Measurements from ENCODE around the gene TMEM259. TPM values are rescaled to one million over a fixed set of nuclear protein-coding genes. Genes with fewer than 3 reads are reported as not detected.
A peak's percentile ranks its signal among the peaks of the same experiment; 100 is the strongest.

TMEM259 gene
- total RNA-seq, 1 donor = 49.9 TPM

GRCh38 chr19:963486-963951 lies 57.4 kb downstream of the TMEM259 start:
- H3K4me3 ChIP-seq (ENCODE audit: low read depth, low read length) = no peak overlapping the region
- DNase-seq (ENCODE audit: low read depth) = no peak
- no peak for TF ChIP-seq CTCF (IDR thresholded peaks at IDR 0.05; ENCODE audit: insufficient read depth, low read length)

- no peak for TF ChIP-seq CTCF (IDR thresholded peaks at IDR 0.05; ENCODE audit: insufficient read depth, low read length)
- DNase-seq (ENCODE audit: low read depth) = no peak
- no peak overlapping the region for H3K4me3 ChIP-seq (ENCODE audit: low read depth, low read length)
These were observed 58.1 kb downstream of the TMEM259 start for GRCh38 chr19:962683-963400.

- no peak for TF ChIP-seq CTCF (IDR thresholded peaks at IDR 0.05; ENCODE audit: insufficient read depth, low read length)
- H3K4me3 ChIP-seq (ENCODE audit: low read depth, low read length) = no peak overlapping the region
- DNase-seq (ENCODE audit: low read depth) = peak; percentile 53
These were observed 58.9 kb downstream of the TMEM259 start for GRCh38 chr19:961866-962620.

- no peak for TF ChIP-seq CTCF (IDR thresholded peaks at IDR 0.05; ENCODE audit: insufficient read depth, low read length)
- no peak for DNase-seq (ENCODE audit: low read depth)
- no peak overlapping the region for H3K4me3 ChIP-seq (ENCODE audit: low read depth, low read length)
These were observed 60.4 kb downstream of the TMEM259 start for GRCh38 chr19:960601-960938.

- no peak for DNase-seq (ENCODE audit: low read depth)
- H3K4me3 ChIP-seq (ENCODE audit: low read depth, low read length) = no peak overlapping the region
- TF ChIP-seq CTCF (IDR thresholded peaks at IDR 0.05; ENCODE audit: insufficient read depth, low read length) = no peak
These were observed 60.9 kb downstream of the TMEM259 start for GRCh38 chr19:960020-960419.

Small RNAs within 50 kb of the gene (small RNA-seq; reads per million reads assigned to genes)
- 7.1 reads per million, percentile 91 among the genes with 10 or more reads in this experiment for gene RNU6-2

Other genes with a start within 250 kb of the TMEM259 start
- 30.9 and 121 TPM in 2 replicates for gene PTBP1, start 223.7 kb downstream of the TMEM259 start, total RNA-seq (ENCODE audit: low replicate concordance)
- 0.18 and 0.33 TPM in 2 replicates for gene PLPPR3, start 199.2 kb downstream of the TMEM259 start, total RNA-seq (ENCODE audit: low replicate concordance)
- not detected in 2 replicates for gene AZU1, start 193.3 kb downstream of the TMEM259 start, total RNA-seq (ENCODE audit: low replicate concordance)
- not detected in 2 replicates for gene PRTN3, start 180.1 kb downstream of the TMEM259 start, total RNA-seq (ENCODE audit: low replicate concordance)
- 0.09 and 2.9 TPM in 2 replicates for gene ELANE, start 168.8 kb downstream of the TMEM259 start, total RNA-seq (ENCODE audit: low replicate concordance)
- gene CFD, start 161.5 kb downstream of the TMEM259 start, total RNA-seq (ENCODE audit: low replicate concordance) = 25.8 and 161 TPM in 2 replicates
- gene MED16, start 127.9 kb downstream of the TMEM259 start, total RNA-seq (ENCODE audit: low replicate concordance) = 21.0 and 24.5 TPM in 2 replicates
- gene RNU6-9, start 127.6 kb downstream of the TMEM259 start, total RNA-seq (ENCODE audit: low replicate concordance) = not detected in 2 replicates
- 8.4 and 25.8 TPM in 2 replicates for gene R3HDM4, start 107.9 kb downstream of the TMEM259 start, total RNA-seq (ENCODE audit: low replicate concordance)
- not detected in 2 replicates for gene KISS1R, start 103.8 kb downstream of the TMEM259 start, total RNA-seq (ENCODE audit: low replicate concordance)
- gene ARID3A, start 95.1 kb downstream of the TMEM259 start, total RNA-seq (ENCODE audit: low replicate concordance) = 3.7 and 11.2 TPM in 2 replicates
- gene WDR18, start 36.8 kb downstream of the TMEM259 start, total RNA-seq (ENCODE audit: low replicate concordance) = 16.5 and 45.0 TPM in 2 replicates
- 0.45 and 0.74 TPM in 2 replicates for gene GRIN3B, start 20.7 kb downstream of the TMEM259 start, total RNA-seq (ENCODE audit: low replicate concordance)
- not detected in 2 replicates for gene RNU6-2, start 399 bp upstream of the TMEM259 start, total RNA-seq (ENCODE audit: low replicate concordance)
- 96.0 and 101 TPM in 2 replicates for gene CNN2, start 5.5 kb upstream of the TMEM259 start, total RNA-seq (ENCODE audit: low replicate concordance)
- 3.5 and 21.6 TPM in 2 replicates for gene ABCA7, start 19.0 kb upstream of the TMEM259 start, total RNA-seq (ENCODE audit: low replicate concordance)
- 0.18 TPM in 1 of 2 replicates, not detected in the other for gene ARHGAP45, start 46.0 kb upstream of the TMEM259 start, total RNA-seq (ENCODE audit: low replicate concordance)
- gene POLR2E, start 74.3 kb upstream of the TMEM259 start, total RNA-seq (ENCODE audit: low replicate concordance) = 27.7 and 91.2 TPM in 2 replicates
- 156 and 288 TPM in 2 replicates for gene GPX4, start 82.9 kb upstream of the TMEM259 start, total RNA-seq (ENCODE audit: low replicate concordance)
- 18.5 and 41.2 TPM in 2 replicates for gene SBNO2, start 153.1 kb upstream of the TMEM259 start, total RNA-seq (ENCODE audit: low replicate concordance)
- gene STK11, start 184.7 kb upstream of the TMEM259 start, total RNA-seq (ENCODE audit: low replicate concordance) = 54.1 and 84.1 TPM in 2 replicates
- gene CBARP, start 216.9 kb upstream of the TMEM259 start, total RNA-seq (ENCODE audit: low replicate concordance) = 2.3 and 3.1 TPM in 2 replicates
- 15.7 and 55.6 TPM in 2 replicates for gene ATP5F1D, start 220.6 kb upstream of the TMEM259 start, total RNA-seq (ENCODE audit: low replicate concordance)
- gene MIDN, start 227.5 kb upstream of the TMEM259 start, total RNA-seq (ENCODE audit: low replicate concordance) = 23.2 and 32.5 TPM in 2 replicates
- gene CIRBP, start 248.2 kb upstream of the TMEM259 start, total RNA-seq (ENCODE audit: low replicate concordance) = 245 and 776 TPM in 2 replicates

All from fibroblast of the aortic adventitia (primary cell).